H1 (cell line): ENCODE measurements around the gene TEK. TPM values are rescaled to one million over a fixed set of nuclear protein-coding genes. Genes with fewer than 3 reads are reported as not detected.

Experiments
- BACH1 ChIP-seq: IDR thresholded peaks from 2 replicates; pipeline ENCODE4 v1.6.1; 2012; ENCODE audit warnings: low read length, improper control_type of control experiment
- polyA plus RNA-seq, 7 experiments: library from polyadenylated mRNA; depleted of rRNA in 3 of 7; stranded (reverse) in 5 of 7; unstranded in 2 of 7; fragments of >200 nt in 5 of 7; fragments of 200-250 nt in 2 of 7; gene quantifications; 1 replicate in 5 of 7; 2 replicates in 1 of 7; 4 replicates in 1 of 7; pipeline versions ENCODE4 v1.2.1 to v1.2.3, GENCODE V29; 2011 to 2013; ENCODE audit warnings: missing spikeins in 2 of 7, mixed read lengths in 2 of 7
- total RNA-seq: library from RNA; stranded (reverse); fragmentation: NEBNext Ultra II Directional; extraction: Animal tissue kit (Norgen Biotek cat#: 25700); gene quantifications from 2 replicates; pipeline ENCODE4 v1.2.1, GENCODE V29; 2021

Gene TEK
- total and polyA plus RNA-seq, 2 of the 8 experiments (the other 6 are each of a cell fraction or from before 2014, with no cell fraction given), result 11.0 to 35.8 TPM

DNA sequence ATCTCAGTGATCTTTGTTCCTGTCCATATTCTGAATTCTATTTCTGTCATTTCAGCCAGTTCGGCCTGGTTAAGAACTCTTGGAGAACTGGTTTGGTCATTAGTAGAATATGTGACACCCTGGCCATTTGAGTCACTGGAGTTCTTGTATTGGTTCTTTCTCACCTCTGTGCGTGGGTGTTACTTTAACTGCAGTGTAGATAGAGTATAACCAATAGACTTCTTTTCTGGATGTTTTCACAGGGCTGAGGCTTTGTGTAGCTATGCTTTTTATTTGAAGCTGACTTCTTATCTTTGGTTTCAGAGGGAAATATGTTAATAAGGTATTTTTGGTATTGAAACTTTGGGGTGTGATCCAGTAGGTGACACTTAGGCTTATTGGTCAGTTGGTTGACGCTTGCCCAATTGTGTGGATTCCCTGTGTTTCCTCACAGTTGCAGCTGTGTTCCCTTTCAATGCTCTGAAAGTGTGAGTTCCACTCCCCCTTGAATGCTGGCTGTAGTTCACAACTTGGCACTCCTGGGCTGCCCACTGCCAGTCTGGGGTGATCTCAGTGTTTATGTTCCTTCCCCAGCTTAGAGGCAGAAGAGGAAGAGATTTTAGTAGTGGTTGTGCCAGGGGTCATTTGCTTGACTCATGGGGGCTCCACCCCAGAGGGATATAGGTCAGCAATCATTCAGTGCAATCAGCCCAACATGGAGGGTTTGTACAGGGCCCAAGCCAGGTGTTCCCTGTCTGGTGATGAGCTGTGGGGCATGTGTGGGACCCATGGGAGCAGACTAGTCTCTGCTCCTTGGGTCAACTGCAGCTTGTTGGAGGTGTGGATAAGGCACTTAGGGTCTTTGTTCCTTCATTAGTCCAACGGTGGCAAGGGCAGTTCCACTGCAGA is 34.9 kb upstream of the TEK start (continued):
- TF ChIP-seq BACH1, result no peak
